Bronchial epithelial cell (primary cell): ENCODE data around the gene PRSS22. TPM values are rescaled to one million over a fixed set of nuclear protein-coding genes. Genes with fewer than 3 reads are reported as not detected.

Source experiments
- DNase-seq: peaks from one replicate; pipeline ENCODE4 v3.0.0-alpha.2; 2010; ENCODE audit warnings: low read depth
- FAIRE-seq: peaks from 2 replicates; lab custom pipeline; 2011; peaks lifted over from hg19 to GRCh38; lab: Jason Lieb, UNC
- H3K27me3 ChIP-seq: 2 replicates; pipeline ENCODE4 v1.5.1; 2011; ENCODE audit warnings: low read length; ENCODE audit not compliant: control insufficient read depth, insufficient read depth
- H3K36me3 ChIP-seq: 2 replicates; pipeline ENCODE4 v1.5.1; 2011; ENCODE audit warnings: low read length; ENCODE audit not compliant: control insufficient read depth, insufficient read depth
- H3K4me3 ChIP-seq: 2 replicates; pipeline ENCODE4 v1.5.1; 2011; ENCODE audit warnings: mild to moderate bottlenecking, low read depth, low read length, control low read depth
- CTCF ChIP-seq: IDR thresholded peaks from 2 replicates; pipeline ENCODE4 v1.5.1; 2011; ENCODE audit warnings: mild to moderate bottlenecking, moderate library complexity, low read length, control low read depth, inconsistent platforms; ENCODE audit not compliant: insufficient read depth, severe bottlenecking
- total RNA-seq: library from RNA; depleted of rRNA; stranded (reverse); fragments of >200 nt; gene quantifications from 2 replicates; pipeline ENCODE4 v1.2.1, GENCODE V29; 2014

Gene PRSS22
- total RNA-seq, 1 donor from 2014 or later, result 9.2 TPM

GRCh38 chr16:2822158-2822495 is 35.8 kb downstream of the PRSS22 start:
- TF ChIP-seq CTCF, result no peak
- Histone ChIP-seq H3K36me3 (no peaks in the 10 kb centered on the region), H3K4me3 (no peak overlapping the region), H3K27me3 (peaks cover 2% of the 10 kb centered on the region)
- DNase-seq (no peak), FAIRE-seq (no peak)

GRCh38 chr16:2821487-2822157 is 36.3 kb downstream of the PRSS22 start:
- H3K27me3 ChIP-seq, result peaks cover 2% of the 10 kb centered on the region
- FAIRE-seq, result no peak
- H3K4me3 ChIP-seq, result no peak overlapping the region
- TF ChIP-seq CTCF, result no peak
- no peak for DNase-seq
- no peaks in the 10 kb centered on the region for H3K36me3 ChIP-seq

GRCh38 chr16:2820836-2821486 is 37.0 kb downstream of the PRSS22 start:
- no peaks in the 10 kb centered on the region for H3K36me3 ChIP-seq
- H3K27me3 ChIP-seq, result peaks cover 2% of the 10 kb centered on the region
- no peak for TF ChIP-seq CTCF
- DNase-seq (no peak), FAIRE-seq (no peak)
- no peak overlapping the region for H3K4me3 ChIP-seq

GRCh38 chr16:2819939-2820835 is 37.8 kb downstream of the PRSS22 start:
- TF ChIP-seq CTCF, result no peak
- no peak for DNase-seq
- no peak overlapping the region for H3K4me3 ChIP-seq
- H3K27me3 ChIP-seq, result peaks cover 5% of the 10 kb centered on the region
- H3K36me3 ChIP-seq, result no peaks in the 10 kb centered on the region
- FAIRE-seq, result no peak

- Histone ChIP-seq H3K4me3 (no peak overlapping the region), H3K27me3 (peaks cover 7% of the 10 kb centered on the region), H3K36me3 (no peaks in the 10 kb centered on the region)
- DNase-seq (no peak), FAIRE-seq (no peak)
- no peak for TF ChIP-seq CTCF
These were observed 38.6 kb downstream of the PRSS22 start for GRCh38 chr16:2819179-2819938.
